HepG2 (cell line): Measurements from ENCODE around the gene KCNH6.

Experiments used
- TBX2 ChIP-seq: sonication (generic); formaldehyde crosslinking; IDR thresholded peaks from 2 replicates; pipeline ENCODE4 v1.5.0; 2020; ENCODE audit warnings: missing genetic modification reagents, mild to moderate bottlenecking, borderline replicate concordance
- YEATS4 ChIP-seq: sonication (generic); formaldehyde crosslinking; IDR thresholded peaks from 2 replicates; pipeline ENCODE4 v1.4.0; 2020; ENCODE audit warnings: missing genetic modification reagents, borderline replicate concordance
- ZNF263 ChIP-seq: sonication (generic); formaldehyde crosslinking; IDR thresholded peaks from 2 replicates; pipeline ENCODE4 v1.4.0; 2020; ENCODE audit warnings: missing genetic modification reagents
- ZNF335 ChIP-seq: sonication (generic); formaldehyde crosslinking; IDR thresholded peaks from 2 replicates; pipeline ENCODE4 v1.4.0; 2020; ENCODE audit warnings: missing genetic modification reagents
- ZSCAN20 ChIP-seq: sonication (generic); formaldehyde crosslinking; IDR thresholded peaks from 2 replicates; pipeline ENCODE4 v1.4.0; 2020; ENCODE audit warnings: missing genetic modification reagents, mild to moderate bottlenecking, borderline replicate concordance
- TF ChIP-seq, protein P1 (sequence below): IDR thresholded peaks from 2 replicates; pipeline ENCODE4 v1.6.1; 2012; ENCODE audit warnings: inconsistent platforms

DNA sequence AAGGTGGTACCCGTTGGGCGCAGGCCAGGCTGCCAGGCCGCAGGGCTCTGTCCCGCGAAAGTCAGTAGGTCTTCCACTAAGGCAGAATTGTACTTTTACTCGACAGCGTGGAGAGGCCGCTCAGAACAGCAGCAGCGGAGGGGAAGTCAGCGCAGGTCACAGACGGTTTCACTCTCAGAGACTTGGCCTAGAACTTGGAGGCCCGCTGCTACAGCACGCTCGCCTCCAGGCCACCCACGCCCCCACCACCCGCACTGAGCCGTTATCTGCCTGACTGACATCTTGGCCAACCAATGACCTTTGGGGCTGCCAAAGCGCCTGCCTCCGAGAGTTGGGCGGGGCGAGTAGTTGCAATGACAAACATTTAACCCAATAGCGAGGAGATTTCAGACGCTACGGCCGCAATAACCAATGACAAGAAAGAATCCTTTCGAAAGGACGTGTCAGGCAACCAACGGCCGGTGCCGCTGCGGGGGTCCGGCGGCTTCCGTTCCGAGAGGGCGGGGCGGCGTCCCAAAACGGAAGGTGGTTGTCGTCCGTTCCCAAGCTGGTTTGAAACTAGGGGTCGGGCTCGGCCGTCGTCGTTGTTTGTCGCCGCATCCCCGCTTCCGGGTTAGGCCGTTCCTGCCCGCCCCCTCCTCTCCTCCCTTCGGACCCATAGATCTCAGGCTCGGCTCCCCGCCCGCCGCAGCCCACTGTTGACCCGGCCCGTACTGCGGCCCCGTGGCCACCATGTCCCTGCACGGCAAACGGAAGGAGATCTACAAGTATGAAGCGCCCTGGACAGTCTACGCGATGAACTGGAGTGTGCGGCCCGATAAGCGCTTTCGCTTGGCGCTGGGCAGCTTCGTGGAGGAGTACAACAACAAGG, 27.0 kb downstream of the KCNH6 start, which contains the start of gene DCAF7:
- TF ChIP-seq TBX2 (CRISPR knock-in tag): peak; percentile 82
- peak; percentile 95 for TF ChIP-seq YEATS4 (CRISPR knock-in tag)
- TF ChIP-seq ZNF263 (CRISPR knock-in tag): peak; percentile 74
- TF ChIP-seq ZSCAN20 (CRISPR knock-in tag): peak; percentile 94; the same call in 1 of the 2 replicates
- TF ChIP-seq, protein P1, sequence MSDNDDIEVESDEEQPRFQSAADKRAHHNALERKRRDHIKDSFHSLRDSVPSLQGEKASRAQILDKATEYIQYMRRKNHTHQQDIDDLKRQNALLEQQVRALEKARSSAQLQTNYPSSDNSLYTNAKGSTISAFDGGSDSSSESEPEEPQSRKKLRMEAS: peak; percentile 84
- peak; percentile 75; the same call in 1 of the 2 replicates for TF ChIP-seq ZNF335
